GM08714 (cell line): ENCODE results near the gene NPTX1.

Source experiments
- H3K4me3 ChIP-seq: fragments of 200-500 bp; sonication (Bioruptor generic); 2 replicates; pipeline ENCODE4 v1.5.1; 2014; ENCODE audit warnings: mild to moderate bottlenecking, low read length, inconsistent platforms
- ZNF274 ChIP-seq: IDR thresholded peaks from 2 replicates; pipeline ENCODE4 v1.6.1; 2012; ENCODE audit warnings: mild to moderate bottlenecking, low read depth, low read length

Gene NPTX1

GRCh38 chr17:80418589-80418988 lies 57.8 kb downstream of the NPTX1 start:
- H3K4me3 ChIP-seq: no peak overlapping the region
- TF ChIP-seq ZNF274: no peak
